GM19238 (cell line): ENCODE results near the gene CPNE5.

ENCODE experiments used
- DNase-seq: peaks from one replicate; pipeline ENCODE4 v3.0.0; 2011; ENCODE audit warnings: low spot score; ENCODE audit not compliant: insufficient read length

The CPNE5 gene

DNA sequence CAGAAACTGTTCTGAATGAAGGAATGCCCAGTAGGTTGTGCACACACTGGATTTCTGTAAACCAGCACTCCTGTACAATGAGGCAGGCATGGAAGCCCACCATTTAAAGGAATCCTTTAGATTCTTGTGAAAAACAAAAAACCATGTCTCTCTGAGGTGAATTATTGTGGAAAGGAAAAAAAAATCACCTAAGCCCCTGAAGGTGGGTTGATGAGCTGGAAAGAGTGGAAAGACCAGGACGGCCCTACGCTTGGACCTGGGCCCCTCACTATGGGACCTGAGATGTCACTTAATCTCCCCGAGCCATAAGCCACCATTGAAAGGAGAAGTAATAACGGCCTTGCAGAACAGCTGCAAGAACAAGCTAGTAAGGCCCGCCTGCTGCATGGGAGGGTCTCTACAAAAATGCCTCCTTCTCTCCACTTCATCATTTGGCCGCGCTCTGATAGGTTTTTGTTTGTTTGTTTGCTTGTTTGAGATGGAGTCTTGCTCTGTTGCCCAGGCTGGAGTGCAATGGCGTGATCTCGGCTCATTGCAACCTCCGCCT is 72.8 kb downstream of the CPNE5 start:
- DNase-seq, result no peak

DNA sequence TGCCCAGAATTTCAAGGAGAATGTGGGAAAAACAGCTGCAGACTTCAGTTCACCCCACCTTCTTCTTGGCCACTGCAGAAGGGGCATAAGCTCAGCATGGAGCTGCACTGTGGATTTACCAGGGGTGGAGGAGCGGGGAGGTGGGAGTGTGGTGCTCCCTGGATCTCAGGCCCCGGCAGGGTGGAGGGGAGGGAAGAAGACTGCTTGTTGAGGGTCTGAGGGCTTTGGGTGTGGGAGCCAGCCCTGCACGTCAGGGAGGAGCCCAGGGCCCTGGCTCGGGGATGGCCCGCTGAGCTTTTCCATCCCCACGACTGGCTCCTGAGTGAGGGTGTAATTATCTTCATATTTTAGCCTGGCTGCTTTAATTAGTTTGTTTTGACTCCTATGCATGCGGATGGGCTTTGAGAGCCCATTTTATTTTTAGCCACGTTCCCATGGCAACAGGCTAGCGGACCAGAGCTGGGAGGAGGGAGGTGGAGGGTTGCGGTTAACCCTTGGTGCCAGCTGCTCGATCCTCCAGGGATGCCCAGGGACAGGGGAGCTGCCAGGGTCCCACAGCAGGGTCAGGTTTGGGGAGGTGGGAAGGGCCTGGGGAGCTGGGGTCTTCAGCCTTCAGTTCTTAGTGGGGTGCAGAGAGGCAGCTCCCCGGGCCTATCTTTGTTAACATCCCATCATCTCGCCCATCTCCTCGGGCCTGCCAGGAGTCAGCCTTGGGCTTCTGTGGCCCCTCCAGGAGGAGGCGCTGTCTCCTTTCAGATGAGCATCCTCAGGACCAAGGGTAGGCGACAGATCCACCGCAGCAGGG is 73.4 kb downstream of the CPNE5 start:
- DNase-seq, result peak; percentile 82

DNA sequence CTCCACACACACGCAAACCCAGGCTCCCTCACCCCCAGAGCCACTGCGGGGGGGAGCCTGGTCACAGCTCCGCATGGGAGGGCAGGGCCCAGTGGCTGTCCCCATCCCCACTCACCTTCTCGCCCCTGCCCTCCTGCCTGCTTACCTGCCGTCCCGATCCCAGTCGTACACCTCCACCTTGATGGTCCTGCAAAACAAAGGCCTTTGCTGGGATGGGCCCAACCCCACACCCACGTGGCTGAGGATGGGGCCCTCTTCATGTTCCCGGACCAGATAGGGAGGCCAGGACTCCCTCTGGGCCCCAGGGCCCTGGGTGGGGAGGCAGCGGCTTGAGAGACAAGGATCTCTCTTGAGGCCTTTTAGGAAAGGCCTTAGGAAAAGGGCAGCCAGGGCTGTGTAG is 74.1 kb downstream of the CPNE5 start:
- no peak for DNase-seq

DNA sequence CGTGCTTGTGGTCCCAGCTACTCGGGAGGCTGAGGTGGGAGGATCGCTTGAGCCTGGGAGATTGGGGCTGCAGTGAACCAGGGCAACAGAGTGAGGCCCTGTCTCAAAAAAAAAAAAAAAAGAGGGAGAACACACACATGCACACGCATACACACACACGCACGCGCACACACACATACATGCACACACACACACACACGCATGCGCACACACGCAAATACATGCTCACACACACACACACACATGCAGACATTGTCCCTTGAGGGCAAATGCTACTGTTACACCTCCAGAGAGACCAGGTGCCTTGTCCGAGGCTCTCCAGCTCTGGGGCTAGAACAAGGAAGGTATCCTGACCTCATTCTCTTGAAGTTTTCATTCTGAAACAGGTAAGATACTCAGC is 77.1 kb downstream of the CPNE5 start:
- DNase-seq, result no peak

DNA sequence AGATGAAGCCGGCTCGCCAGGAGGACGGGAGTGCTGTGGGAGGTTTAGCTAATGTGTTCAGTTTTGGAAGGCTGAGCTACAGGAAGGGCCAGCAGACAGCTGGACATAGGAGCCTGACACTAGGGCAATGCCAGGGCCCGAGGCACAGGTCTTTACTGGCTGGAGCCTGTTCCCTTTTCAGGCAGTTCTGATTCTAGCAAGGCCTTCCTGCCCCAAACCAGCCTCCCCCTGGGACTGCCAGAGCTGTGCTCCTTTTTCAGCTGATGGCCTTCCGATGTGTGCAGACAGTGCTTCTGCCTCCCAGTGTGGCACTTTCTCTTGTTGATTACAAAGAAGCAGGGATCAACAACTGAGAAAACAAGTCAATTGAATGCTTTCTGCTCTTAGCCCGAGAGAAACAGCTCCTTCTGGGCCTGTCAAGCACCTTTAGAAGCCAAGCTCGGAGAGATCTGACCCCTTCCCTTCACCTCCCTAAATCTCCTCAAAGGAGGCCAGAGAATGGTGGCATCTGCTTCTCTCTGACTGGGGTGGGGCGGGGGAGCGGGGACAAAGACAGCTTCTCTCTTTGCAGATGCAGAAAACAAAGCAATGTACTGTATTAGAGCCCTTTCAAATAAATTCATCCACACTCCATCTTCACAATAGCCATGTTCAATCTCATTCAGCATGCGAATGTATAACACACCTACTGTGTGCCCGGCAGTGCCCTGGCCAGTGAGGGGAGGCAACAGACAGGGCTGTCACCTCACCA is 78.4 kb downstream of the CPNE5 start:
- DNase-seq, result no peak

DNA sequence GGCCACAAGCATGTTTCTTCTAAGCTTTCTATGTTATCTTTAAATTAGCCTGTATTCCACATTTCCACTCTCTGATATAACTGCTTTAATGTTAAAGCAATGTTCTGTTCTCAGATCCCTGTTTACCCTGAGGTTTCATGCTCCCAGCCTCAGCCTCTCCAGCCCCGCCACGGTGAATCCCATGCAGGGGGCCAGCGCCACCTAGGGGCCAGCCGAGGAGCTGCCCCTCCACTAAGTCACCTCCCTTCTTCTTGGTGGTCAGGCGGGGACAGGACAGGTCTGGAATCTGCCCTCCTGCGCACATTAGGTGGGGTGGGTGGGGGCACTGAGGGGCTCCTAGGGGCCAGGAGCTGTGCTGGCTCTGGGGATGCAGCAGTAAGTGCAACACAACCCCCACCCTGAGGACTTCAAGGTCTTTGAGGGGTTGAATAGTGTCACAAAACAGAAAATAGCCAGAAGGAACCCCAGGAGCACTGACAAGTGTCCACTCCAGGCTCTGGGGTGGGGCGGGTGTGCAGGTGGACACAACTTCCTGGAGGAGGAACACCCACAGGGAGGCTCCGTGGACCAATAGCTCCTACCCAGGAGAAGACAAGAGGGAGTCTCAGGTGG is 80.0 kb downstream of the CPNE5 start:
- DNase-seq, result peak; percentile 88

DNA sequence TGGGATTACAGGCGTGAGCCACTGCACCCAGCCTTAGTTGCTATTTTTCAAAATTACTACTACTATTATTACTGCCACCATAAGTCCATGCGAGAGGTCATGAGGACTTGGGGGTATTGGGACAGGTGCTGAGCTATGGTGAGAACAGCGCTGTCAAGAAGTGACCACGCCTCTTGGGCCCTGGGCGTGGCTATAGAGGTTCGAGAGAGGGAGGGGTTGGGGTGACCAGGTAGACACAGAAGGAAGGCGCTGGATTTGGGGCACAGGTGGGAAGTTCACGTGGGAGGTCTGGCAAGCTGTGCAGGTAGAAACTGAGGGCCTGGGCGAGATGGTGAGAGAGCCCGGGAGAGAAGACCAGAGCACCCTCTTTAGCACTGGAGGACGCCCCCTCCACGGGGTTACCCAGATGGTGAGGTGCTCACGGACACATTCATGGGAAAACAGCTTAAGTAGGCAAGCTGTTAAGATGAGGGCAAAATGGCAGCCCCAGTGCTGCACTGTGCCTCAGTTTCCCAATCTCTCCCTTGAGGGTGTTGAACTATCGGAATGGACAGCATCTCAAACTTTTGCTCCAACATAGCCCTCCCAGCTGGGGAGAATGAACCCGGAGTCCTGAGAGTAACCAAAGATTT is 80.6 kb downstream of the CPNE5 start:
- DNase-seq, result no peak

DNA sequence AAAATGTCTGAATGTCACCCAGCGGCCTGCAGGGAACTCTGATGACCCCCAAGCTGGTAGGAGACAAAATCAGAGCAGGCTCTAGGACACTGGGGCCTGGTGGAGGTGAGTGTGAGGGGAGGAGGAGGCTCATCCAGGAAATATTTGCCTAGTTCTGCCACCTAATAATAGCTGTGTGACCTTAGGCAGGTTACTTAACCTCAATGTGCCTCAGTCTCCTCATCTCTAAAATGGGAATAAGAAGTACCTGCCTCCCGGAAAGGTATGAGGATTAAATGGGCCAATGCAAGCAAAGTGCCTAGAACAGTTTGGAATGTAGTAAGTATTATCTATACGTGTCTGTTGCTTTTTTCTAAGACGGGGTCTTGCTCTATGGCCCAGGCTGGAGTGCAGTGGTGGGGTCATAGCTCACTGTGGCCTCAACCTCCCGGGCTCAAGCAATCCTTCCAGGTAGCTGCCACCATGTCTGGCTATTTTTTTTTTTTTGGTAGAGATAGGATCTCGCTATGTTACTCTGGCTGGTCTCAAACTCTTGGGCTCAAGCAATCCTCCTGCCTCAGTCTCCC is 81.2 kb downstream of the CPNE5 start:
- DNase-seq, result no peak

DNA sequence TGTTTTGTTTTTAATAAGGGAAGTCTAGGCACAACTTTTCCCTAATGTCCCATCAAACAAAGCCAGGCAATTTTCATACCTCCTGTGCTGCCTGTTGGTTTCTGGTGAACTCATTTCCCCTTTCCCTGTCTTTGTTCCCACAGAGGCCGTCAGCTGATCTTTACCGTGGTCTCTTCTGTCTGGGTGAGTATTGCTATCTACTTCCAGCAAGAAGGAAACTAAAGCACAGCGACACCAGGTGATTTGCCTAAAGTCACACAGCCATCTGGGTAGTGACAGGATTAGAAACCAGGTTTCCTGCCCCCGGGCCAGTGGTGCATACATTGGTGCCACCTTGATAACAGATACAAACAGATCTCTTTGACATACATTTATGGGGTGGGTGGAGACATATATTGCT is 82.0 kb downstream of the CPNE5 start:
- DNase-seq, result peak; percentile 50

DNA sequence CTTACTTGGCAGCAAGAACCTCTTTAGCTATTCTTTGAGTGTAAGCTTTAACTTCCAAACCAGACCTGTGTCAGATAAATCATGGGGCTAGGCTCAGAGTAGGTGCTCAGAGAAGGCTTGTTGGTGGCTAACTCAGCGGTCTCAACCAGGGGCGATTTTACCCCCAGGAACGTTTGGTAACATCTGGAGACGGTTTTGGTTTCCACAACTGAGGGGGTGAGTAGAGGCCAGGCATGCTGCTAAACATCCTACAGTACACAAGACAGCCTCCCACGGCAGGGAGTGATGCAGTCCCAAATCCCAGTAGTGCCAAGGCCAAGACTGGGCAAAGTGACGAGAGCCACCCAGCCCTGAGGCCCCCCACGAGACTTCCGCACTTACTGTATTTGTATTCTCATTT is 82.5 kb downstream of the CPNE5 start:
- no peak for DNase-seq

DNA sequence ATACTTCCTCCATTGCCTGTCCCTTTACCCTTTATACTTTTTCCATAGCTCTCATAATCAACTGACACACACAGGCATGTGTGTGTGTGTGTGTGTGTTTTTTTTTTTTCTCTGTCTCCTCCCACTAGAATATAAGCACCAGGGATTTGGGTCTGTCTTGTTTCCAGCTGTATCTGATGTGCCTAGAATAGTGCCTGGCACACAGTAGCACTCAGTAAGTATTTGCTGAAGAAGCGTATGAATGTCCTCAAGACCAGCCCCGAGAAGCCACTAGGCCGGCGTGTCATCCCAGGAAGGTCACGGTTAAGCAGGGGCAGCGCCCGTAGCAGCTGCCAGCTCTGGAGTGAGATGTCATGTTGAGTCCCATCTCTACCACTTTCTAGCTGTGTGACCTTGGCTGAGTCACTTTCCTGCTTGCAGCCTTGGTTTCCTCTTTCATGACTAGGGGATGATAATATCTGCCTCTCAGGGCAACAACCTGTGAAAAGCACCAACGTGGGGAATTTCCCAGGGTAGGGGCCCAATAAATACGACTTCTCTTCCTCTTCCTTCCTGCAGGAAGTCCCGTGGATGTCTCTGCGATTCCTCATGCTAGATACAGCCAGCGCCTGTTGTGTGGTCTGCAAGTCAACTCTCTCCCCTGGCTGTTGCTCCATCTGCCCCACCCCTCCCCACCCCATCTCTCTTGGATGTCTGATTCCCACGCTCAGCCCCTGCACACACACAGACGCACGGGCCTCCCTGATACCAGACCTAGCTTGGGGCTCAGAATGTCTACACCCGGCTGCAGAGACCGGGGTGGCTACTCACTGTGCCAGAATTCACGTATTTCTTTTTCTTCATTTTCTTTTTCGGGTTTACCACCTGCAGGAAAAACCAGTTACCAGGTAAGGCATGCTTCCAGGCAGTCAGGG is 83.6 kb downstream of the CPNE5 start:
- peak; percentile 52 for DNase-seq

DNA sequence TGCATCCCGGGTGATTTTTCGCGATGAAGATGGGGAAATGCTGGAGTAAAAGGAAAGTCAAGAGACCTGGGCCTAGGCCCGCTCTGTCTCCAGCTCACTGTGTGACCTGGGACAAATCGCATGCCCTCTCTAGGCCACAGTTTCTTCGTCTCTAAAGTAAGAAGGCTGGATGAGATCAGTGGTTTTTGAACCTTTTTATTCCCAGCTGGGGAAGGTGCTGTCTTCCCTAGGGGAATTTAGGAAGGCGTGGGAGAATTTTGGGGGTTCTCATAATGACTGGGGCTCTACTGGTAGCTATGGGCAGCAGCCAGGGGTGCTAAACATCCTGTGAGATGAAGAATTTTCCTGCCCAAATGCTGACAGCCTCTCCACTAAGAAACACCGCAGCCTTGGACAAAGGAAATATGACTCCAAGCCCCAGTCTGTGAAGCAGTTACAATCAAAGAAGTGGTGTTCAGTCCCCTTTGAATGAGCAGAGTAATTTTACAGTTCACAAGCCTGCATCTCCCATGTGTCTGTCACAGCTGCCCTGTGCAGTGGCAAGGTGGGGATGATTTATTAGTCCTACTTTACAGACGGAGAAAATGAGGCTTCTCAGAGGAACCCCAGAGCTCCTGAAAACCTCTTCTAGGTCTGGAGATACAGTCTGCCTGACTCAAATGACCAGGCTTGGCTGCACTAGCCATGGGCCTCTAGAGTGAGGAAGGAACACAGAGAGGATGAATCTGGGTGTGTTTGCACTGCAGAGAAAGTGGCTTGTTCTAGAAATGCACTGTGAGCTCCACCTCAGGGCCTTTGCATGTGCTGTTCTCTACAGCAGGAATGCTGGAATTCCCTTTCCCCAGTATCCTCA is 84.4 kb downstream of the CPNE5 start:
- DNase-seq, result no peak

DNA sequence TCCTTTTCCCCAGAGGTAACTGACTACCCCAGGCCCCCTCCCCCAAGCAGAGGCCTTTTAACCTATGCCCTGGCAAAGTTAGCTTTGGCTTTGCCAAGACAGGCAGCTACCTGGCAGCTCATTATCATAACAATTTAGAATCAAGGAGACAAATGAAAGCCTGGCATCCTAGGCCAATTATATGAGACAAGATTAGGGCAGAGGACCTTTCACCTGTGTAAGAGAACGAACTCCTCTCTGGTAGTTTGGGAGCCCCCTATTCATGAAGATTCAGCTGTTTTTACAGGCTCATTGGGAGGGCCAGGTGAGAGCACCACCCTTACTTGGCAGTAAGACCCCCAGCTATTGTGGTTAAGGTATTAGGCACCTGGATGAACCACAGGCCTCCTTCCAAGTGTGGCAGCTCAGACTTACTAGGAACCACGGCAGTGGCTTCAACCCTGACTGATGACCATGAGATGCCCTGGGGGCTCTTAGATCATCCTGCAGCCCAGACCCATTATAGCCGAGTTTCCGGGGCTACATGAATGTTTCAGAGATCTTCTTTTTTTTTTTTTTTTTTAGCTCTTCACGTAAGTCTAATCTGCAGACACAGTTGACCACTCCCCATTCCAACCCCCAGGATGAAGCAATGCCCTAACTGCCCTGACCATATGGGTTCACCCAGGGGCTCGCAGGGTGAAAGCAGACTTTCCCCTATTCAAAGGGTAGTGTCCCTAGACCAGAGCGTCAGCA is 85.4 kb downstream of the CPNE5 start:
- DNase-seq, result no peak

DNA sequence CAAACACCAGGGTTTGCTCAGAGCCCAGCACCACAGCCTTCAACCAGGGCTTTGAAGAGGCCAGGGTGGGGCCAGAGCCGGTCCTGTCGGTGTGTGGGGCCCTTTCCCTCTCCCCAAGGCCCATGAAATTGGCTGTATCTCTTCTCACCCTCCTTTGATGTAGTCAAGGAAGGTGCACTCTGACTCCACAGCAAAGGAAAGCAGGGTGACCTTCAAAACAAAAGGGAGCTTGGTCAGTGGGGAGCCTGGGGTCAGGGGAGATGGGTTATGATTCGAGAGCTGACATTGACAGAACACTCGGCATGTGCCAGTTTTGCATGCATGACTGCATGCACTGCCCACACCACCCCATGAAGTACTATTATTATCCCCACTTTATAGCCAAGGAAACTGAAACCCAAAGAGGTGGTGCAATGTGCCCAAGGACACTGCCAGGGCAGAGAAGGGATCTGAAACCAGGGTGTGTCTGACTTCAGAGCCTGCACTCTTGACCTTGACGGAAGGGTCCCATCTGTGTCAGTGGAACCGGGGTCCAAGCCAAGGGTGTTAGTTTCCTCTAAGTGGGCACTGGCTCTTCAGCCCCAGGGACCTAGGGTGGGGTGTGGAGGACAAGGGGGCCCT is 86.2 kb downstream of the CPNE5 start:
- peak; percentile 52 for DNase-seq

DNA sequence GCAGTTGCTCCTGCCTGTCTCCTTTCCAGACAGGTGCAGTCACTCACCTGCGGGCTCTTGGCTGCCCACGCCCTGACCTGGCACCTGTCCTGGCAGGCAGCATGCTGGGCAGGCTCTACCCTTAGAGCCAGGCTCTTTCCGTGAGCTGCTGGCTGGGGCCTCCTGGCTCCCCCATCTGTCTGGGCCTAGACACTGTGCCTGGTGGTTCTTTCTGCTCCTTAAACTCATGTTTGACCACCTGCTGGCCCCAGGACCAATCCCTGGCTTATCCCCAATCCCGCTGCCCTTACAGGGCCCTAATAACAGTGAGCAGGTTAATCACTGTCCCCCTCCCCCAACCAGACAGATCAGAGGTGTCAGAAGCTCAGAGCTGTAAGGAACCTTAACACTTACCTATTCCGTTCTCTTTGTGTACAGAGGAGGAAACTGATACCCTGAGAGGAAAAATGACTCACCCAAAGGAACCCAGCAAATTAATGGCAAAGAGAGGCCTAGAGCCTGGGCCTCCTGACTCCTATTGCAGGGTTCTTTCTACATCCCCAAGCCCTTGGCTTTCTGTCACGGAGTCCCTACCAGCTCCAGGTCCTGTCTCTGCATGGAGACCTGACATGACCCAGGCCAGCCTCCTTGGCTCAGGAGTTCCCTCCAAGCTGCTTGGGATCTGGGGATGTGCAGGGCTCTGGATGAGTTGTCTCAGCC is 86.9 kb downstream of the CPNE5 start:
- DNase-seq, result no peak

DNA sequence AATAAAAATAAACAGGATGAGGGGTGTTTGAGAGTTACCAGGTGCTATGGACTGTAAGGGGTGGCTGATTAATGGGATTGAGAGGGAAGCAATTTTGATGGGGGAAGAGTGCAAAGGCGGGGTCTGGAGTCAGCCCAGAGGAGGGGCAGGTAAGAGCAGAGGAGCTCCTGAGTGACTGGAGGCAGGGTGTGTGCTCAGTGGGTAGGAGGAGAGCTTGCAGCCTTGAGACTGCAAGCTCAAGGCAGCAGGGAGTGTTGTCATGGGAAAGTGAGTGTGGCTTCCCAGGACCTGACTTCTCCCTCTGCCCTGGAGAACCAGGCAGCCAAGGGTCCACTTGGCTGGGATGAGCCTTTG is 87.4 kb downstream of the CPNE5 start:
- DNase-seq, result no peak

DNA sequence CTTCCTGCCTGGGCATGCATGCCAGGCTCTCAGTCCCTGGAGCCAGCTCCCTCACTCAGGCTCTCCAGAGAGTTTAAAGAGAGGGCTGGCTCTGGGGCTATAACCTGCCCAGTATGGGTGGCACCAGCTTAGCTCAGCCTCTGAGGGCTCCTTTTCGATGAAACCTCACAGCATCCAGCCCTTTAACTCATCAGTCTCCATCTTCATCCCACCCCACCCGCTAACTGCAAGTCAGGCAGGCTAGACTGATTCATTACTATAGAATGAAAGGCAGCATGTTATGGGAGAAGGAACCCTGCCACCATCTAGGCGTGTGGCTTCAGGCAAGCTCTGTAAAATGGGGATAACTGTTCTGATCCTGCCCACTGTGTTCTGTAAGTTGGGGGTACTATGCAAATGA is 88.2 kb downstream of the CPNE5 start:
- DNase-seq, result no peak
